ENCODE data around the gene MOB3A. TPM values are rescaled to one million over a fixed set of nuclear protein-coding genes. Genes with fewer than 3 reads are reported as not detected.

Gene MOB3A
- total RNA-seq, 4 donors from 2014 or later = 18.7 to 74.2 (median 46.1) TPM

DNA sequence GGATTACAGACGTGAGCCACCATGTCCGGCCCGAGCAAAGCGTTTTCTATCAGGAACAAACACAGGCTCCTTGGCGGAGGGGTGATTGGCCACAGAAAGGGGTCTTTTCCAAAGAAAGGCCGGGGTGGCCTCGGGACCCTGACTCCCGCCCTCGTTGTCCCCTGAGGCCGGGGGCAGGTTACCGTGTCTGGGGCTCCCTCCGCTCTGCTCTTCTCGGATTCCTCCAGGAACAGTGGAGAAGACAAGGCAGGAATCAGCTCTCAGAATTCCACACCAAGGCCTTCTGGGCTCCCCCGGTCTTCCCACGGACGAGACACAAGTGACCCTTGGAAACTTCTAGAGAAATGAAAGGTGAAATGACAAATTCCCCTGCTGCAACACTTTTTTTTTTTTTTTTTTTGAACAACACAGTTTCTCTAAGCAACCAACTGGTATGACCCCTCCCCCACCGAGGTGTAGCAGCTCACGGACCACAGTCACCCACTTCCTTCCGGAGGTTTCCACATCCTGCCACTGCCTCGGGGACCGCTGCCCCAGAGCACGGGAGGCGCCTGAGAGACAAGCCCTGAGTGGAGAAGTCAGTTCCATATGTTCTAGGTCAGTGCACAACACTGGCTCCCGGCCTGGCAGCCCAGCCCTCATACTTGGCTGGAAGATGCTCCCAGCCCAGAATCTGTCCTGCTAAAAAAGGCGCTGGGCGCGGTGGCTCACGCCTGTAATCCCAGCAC, 11.0 kb downstream of the MOB3A start:
- 54 to 67% methylated on average over 3 to 28 of the region's 28 CpGs for WGBS, 2 donors (ENCODE audit: low coverage in 1 of 2)
- TF ChIP-seq POLR2AphosphoS5 (IDR thresholded peaks at IDR 0.05) = peak in 2 of 3 donors; percentile 41 to 70
- TF ChIP-seq POLR2A (IDR thresholded peaks at IDR 0.05) = no peak
- H3K4me1 ChIP-seq = peaks cover 0 to 67% (median 27%) of the 10 kb centered on the region in 4 donors
- intact Hi-C loops (cut with DNase I; ENCODE audit: low total_unique reads) (no loop called here), in situ Hi-C loops (cut with MboI; ENCODE audit: low pct_ligation_motif_present in 1 of 4, low pct_unique_long_range_greater_than_20kb in 1 of 4, low sequenced_read_pairs in 3 of 4) (no loop called here)
- peak overlapping the region in 3 of 4 donors; percentile 11 to 42 (median 14) for H3K4me3 ChIP-seq
- DNase-seq = peak; percentile 88
- H3K9me3 ChIP-seq = no peaks in the 10 kb centered on the region
- no peaks in the 10 kb centered on the region for H3K27me3 ChIP-seq
- H3K27ac ChIP-seq = peak overlapping the region; percentile 77 to 99 (median 82)
- no peaks in the 10 kb centered on the region for H3K36me3 ChIP-seq

DNA sequence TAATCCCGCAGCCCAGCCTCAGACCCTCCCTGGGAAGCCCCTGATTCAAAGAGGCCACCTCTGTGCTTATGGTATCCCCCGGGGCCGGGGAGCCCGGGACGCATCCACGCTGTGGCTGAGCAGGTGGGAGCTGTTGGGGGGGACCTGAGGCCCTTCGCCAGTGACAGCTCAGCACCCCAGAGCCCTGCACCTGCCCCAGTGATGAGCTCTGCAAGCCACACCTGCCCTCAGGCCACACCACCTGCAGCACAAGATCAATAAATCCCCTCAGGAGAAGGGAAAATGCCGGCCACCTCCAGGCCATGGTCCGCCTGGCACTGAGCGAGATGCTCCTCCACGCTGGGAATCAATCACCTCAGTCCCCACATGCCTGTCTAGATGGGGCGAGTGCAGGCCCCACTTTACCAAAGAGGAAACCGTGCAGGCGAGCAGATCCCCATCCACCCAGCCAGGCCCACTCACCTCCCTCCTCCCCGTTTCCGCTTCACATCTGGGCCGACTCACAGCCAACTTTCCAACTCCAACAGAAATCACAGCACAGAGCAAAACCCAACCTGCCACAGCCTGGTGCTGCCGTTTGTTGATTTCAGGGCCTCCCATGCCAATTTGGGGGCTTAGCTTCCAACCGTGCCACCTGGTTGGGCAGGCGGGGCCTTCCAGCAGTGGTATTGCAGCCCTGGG, 12.8 kb downstream of the MOB3A start:
- TF ChIP-seq POLR2AphosphoS5 (IDR thresholded peaks at IDR 0.05) (peak in 2 of 3 donors; percentile 21 to 22), EP300 (IDR thresholded peaks at IDR 0.05; ENCODE audit: low read depth) (no peak)
- H3K9me3 ChIP-seq = no peaks in the 10 kb centered on the region
- H3K27me3 ChIP-seq = no peaks in the 10 kb centered on the region
- intact Hi-C loops (cut with DNase I; ENCODE audit: low total_unique reads) (no loop called here), in situ Hi-C loops (cut with MboI; ENCODE audit: low pct_ligation_motif_present in 1 of 4, low pct_unique_long_range_greater_than_20kb in 1 of 4, low sequenced_read_pairs in 3 of 4) (no loop called here)
- H3K4me3 ChIP-seq = peak overlapping the region in 2 of 4 donors; percentile 18 to 42
- DNase-seq = peak; percentile 64
- WGBS, 2 donors (ENCODE audit: low coverage in 1 of 2) = 59% methylated on average over 20 of the region's 20 CpGs; no CpG with 5 or more reads in 1 of the 2 donors
- peak overlapping the region; percentile 77 to 99 (median 82) for H3K27ac ChIP-seq
- peaks cover 0 to 54% (median 16%) of the 10 kb centered on the region in 4 donors for H3K4me1 ChIP-seq
- H3K36me3 ChIP-seq = peaks cover 0 to 4% (median 2%) of the 10 kb centered on the region in 4 donors

DNA sequence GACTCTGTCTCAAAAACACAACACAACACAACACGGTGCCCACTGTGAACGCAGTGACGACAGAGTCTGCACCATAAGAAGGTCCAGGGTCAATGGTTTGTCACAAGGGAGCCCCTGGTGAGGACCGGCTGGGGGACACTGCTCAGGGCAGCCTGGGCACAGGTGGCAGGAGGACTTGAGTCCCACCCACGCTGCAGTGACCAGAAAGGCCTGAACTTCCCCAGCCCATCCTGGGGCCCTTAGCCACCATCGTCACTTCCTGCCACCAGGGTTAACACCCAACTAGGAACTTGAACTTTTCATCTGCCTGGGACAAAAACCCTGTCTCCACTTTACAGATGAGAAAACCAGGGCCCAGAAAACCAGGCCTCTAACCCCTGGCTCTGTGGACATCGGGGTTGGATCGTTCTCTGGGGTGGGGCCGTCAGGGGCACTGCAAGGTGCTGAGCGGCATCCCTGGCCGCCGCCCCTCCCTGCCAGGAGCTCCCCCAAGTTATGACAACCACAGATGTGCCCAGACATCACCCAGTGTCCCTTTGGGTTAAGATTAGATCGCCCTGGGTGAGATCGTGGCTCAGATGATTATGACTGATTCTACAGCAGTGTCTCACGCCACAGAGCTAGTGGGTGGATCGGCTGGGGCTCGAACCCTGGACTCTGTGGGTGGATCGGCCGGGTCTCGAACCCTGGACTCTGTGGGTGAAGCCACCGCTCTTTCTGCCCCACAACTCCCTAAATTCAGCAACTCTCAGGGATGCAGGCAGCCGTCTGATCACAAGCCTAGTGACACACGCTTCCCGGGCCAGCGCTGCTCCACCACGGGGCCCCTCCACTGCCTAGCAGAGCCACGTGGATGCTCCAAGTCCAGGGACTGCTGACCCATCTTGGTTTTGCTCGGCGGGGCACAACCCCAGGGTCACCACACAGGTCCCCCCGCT, 14.0 kb downstream of the MOB3A start:
- peaks cover 0 to 15% (median 6%) of the 10 kb centered on the region in 4 donors for H3K36me3 ChIP-seq
- H3K27me3 ChIP-seq = no peaks in the 10 kb centered on the region
- 70% methylated on average over 30 of the region's 30 CpGs; no CpG with 5 or more reads in 1 of the 2 donors for WGBS, 2 donors (ENCODE audit: low coverage in 1 of 2)
- peaks cover 0 to 42% (median 16%) of the 10 kb centered on the region in 4 donors for H3K4me1 ChIP-seq
- peak overlapping the region in 2 of 4 donors; percentile 4 to 42 for H3K4me3 ChIP-seq
- in situ Hi-C loops (cut with MboI; ENCODE audit: low pct_ligation_motif_present in 1 of 4, low pct_unique_long_range_greater_than_20kb in 1 of 4, low sequenced_read_pairs in 3 of 4) = no loop called here
- H3K9me3 ChIP-seq = no peaks in the 10 kb centered on the region
- intact Hi-C loops (cut with DNase I; ENCODE audit: low total_unique reads) = no loop called here
- H3K27ac ChIP-seq = peak overlapping the region; percentile 77 to 99 (median 82)
- no peak for TF ChIP-seq POLR2AphosphoS5 (IDR thresholded peaks at IDR 0.05)
- no peak for TF ChIP-seq EP300 (IDR thresholded peaks at IDR 0.05; ENCODE audit: low read depth)
- peak; percentile 64 for DNase-seq

DNA sequence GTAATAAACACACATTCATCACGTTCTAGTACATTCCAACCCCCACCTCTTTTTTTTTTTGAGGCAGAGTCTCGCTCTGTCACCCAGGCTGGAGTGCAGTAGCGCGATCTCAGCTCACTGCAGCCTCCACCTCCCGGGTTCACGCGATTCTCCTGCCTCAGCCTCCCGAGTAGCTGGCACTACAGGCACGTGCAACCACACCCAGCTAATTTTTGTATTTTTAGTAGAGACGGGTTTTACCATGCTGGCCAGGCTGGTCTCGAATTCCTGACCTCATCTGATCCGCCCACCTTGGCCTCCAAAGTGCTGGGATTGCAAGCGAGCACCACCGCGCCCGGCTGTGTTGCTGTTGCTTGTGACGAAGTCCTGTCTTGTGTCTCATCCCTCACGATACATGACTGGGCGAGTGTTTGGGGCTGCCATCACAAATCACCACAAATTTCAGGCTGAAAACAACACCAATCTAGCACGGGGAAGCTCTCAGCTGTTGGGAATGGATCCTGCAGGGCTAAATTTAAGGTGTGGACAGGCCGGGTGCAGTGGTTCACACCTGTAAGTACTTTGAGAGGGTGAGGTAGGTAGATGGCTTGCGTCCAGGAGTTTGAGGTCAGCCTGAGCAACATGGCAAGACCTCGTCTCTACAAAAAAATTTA, 15.7 kb downstream of the MOB3A start:
- intact Hi-C loops (cut with DNase I; ENCODE audit: low total_unique reads) = no loop called here
- Histone ChIP-seq H3K4me1 (peaks cover 0 to 27% (median 11%) of the 10 kb centered on the region in 4 donors), H3K4me3 (no peak overlapping the region), H3K36me3 (peaks cover 0 to 32% (median 13%) of the 10 kb centered on the region in 4 donors), H3K27ac (peak overlapping the region; percentile 77 to 99 (median 82)), H3K27me3 (no peaks in the 10 kb centered on the region), H3K9me3 (no peaks in the 10 kb centered on the region)
- DNase-seq = no peak
- in situ Hi-C loops (cut with MboI; ENCODE audit: low pct_ligation_motif_present in 1 of 4, low pct_unique_long_range_greater_than_20kb in 1 of 4, low sequenced_read_pairs in 3 of 4) = no loop called here
- no peak for TF ChIP-seq POLR2A (IDR thresholded peaks at IDR 0.05)
- TF ChIP-seq, protein P1, sequence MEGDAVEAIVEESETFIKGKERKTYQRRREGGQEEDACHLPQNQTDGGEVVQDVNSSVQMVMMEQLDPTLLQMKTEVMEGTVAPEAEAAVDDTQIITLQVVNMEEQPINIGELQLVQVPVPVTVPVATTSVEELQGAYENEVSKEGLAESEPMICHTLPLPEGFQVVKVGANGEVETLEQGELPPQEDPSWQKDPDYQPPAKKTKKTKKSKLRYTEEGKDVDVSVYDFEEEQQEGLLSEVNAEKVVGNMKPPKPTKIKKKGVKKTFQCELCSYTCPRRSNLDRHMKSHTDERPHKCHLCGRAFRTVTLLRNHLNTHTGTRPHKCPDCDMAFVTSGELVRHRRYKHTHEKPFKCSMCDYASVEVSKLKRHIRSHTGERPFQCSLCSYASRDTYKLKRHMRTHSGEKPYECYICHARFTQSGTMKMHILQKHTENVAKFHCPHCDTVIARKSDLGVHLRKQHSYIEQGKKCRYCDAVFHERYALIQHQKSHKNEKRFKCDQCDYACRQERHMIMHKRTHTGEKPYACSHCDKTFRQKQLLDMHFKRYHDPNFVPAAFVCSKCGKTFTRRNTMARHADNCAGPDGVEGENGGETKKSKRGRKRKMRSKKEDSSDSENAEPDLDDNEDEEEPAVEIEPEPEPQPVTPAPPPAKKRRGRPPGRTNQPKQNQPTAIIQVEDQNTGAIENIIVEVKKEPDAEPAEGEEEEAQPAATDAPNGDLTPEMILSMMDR (IDR thresholded peaks at IDR 0.05) = no peak
- TF ChIP-seq POLR2AphosphoS5 (IDR thresholded peaks at IDR 0.05) = no peak
- TF ChIP-seq EP300 (IDR thresholded peaks at IDR 0.05; ENCODE audit: low read depth) = no peak
- 71 to 73% methylated on average over 3 to 23 of the region's 23 CpGs for WGBS, 2 donors (ENCODE audit: low coverage in 1 of 2)

DNA sequence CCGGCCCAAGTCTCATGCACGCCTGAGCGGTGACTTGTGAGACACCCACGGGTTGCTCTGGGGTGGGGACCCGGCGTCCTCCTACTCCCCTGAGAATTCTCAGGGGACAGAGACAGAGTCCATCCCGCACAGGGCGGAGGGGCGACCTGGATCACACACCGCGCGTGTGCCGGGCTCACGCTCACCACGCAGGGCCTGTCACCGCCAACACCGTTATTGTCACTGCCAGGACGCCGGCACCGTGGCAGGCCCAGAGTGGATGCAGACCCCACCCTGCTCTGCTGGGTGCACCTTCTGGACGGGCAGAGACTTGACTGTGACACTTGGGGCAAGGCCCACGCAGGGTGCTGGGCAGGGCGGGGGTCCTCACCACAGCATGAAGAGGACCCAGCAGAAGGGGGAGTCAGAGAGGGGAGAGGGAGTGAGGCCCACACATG, 16.2 kb downstream of the MOB3A start:
- TF ChIP-seq, protein P1 (IDR thresholded peaks at IDR 0.05) = no peak
- TF ChIP-seq POLR2AphosphoS5 (IDR thresholded peaks at IDR 0.05) (no peak), POLR2A (IDR thresholded peaks at IDR 0.05) (no peak), EP300 (IDR thresholded peaks at IDR 0.05; ENCODE audit: low read depth) (no peak)
- 67% methylated on average over 7 of the region's 23 CpGs; no CpG with 5 or more reads in 1 of the 2 donors for WGBS, 2 donors (ENCODE audit: low coverage in 1 of 2)
- intact Hi-C loops (cut with DNase I; ENCODE audit: low total_unique reads) = loop anchor here (10.0 kb wide), 1 partner anchor 155 kb away; no protein-coding TSS in a partner anchor
- no peak overlapping the region for H3K4me3 ChIP-seq
- peaks cover 0 to 38% (median 16%) of the 10 kb centered on the region in 4 donors for H3K36me3 ChIP-seq
- DNase-seq = no peak
- H3K9me3 ChIP-seq = no peaks in the 10 kb centered on the region
- no peaks in the 10 kb centered on the region for H3K27me3 ChIP-seq
- H3K27ac ChIP-seq = peak overlapping the region in 1 of 4 donors; percentile 86
- in situ Hi-C loops (cut with MboI; ENCODE audit: low pct_ligation_motif_present in 1 of 4, low pct_unique_long_range_greater_than_20kb in 1 of 4, low sequenced_read_pairs in 3 of 4) = loop anchor here in 1 of 4 donors (10.0 kb wide), 1 partner anchor 55 kb away; no protein-coding TSS in a partner anchor
- peaks cover 0 to 25% (median 10%) of the 10 kb centered on the region in 4 donors for H3K4me1 ChIP-seq

Data from transverse colon (tissue), 4 donors.